DMS153 treated with DMSO at 0.1 percent for 48 hours (cell line): ENCODE measurements around the gene MDH2.
"Not testable (repeated sequence)": the region's sequence is repeated elsewhere in the genome, so short reads cannot be mapped to it uniquely, and the experiment has no call there.

Experiments used
- DNase-seq: peaks from one replicate; lab custom pipeline; 2025; ENCODE audit not compliant: unreplicated experiment; lab: John Stamatoyannopoulos, UW

MDH2 gene

DNA sequence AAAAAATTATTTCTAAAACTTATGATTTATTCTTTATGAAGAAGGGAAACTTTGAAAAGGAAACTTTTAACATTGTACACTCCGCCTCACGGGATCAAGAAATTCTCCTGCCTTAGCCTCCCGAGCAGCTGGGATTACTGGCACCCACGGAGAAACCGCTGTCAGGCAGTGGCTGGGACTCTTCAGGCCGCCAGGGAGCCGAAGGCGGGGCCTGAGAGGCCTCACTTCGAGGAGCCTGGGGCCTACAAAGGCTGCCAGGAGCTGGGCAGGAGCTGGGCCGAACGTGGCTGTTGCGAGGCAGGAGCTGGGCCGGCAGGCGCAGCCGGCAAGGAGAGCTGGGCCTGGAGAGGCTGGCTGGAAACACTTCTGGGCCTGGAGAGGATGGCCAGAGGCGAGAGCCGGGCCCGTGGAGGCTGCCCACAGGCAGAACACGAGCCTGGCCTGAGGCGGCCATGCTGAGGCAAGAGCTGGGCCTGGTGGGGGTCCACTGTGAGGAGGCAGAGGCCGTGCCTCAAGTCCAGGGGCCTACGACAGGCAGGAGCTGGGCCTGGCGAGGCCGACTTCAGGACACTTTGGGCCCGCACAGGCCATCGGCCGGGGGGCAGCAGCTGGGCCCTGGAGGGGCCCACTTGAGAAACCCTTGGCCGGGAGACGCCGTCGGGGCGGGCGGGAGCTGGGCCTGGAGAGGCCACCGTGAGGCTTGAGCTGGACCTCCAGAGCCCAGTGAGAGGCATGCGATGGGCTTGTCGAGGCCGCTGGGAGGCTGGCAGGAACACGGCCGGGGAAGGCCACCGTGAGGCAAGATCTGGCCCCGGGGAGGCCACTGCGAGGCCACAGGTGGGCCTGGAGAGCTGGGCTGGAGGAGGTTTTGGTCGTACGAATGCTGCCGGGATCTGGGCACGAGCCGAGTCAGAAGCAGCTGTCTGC is 23.7 kb downstream of the MDH2 start:
- DNase-seq: no peak

DNA sequence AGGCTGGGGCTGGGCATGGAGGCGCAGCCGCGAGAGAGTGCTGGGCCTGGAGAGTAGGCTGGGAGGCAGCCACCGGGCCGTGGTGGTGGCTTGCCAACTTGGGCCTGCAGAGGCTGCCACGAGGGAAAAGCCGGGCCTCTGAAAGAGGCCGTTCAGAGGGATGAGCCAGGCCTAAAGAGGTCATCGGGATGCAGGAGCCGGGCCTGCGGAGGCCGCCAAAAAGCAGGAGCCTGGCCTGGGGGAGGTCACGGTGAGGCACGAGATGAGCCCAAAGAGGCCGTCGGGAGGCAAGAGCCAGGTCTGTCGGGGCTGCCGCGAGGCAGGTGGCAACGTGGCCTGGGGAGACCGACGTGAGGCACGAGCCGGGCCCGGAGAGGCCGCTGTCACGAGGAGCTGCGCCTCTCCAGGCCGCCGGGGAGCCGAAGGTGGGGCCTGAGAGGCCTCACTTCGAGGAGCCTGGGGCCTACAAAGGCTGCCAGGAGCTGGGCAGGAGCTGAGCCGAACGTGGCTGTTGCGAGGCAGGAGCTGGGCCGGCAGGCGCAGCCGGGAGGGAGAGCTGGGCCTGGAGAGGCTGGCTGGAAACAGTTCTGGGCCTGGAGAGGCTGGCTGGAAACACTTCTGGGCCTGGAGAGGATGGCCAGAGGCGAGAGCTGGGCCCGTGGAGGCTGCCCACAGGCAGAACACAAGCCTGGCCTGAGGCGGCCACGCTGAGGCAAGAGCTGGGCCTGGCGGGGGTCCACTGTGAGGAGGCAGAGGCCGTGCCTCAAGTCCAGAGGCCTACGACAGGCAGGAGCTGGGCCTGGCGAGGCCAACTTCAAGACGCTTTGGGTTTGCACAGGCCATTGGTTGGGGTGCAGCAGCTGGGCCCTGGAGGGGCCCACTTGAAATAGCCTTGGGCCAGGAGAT is 24.6 kb downstream of the MDH2 start:
- no peak for DNase-seq

- no peak for DNase-seq
These were observed 25.6 kb downstream of the MDH2 start for GRCh38 chr7:76073335-76073990.

GRCh38 chr7:76074306-76074971 is 26.5 kb downstream of the MDH2 start:
- no peak for DNase-seq

- DNase-seq: no peak
These were observed 27.1 kb downstream of the MDH2 start for GRCh38 chr7:76074972-76075370.

- DNase-seq: no peak
These were observed 29.1 kb downstream of the MDH2 start for GRCh38 chr7:76076995-76077394.

GRCh38 chr7:76077435-76077834 is 29.5 kb downstream of the MDH2 start:
- DNase-seq: no peak

DNA sequence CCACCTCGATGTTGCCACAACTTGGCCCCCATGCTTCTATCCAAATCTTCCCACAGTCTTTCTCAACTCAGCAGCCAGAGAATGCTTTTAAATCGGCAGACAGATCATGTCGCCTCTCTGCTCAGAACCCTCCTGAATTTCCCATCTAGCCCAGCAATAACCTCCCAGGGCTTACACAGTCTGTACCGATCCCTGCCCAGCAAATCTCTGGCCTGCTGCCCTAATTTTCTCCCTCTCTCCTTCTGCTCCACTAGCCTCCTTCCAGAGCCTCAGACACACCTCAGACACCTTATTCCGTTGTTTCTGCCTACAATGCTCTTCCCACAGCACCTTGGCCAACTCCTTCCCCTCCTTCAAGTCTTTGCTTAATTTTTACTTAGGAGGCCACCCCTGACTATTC is 32.3 kb downstream of the MDH2 start:
- no peak for DNase-seq

DNA sequence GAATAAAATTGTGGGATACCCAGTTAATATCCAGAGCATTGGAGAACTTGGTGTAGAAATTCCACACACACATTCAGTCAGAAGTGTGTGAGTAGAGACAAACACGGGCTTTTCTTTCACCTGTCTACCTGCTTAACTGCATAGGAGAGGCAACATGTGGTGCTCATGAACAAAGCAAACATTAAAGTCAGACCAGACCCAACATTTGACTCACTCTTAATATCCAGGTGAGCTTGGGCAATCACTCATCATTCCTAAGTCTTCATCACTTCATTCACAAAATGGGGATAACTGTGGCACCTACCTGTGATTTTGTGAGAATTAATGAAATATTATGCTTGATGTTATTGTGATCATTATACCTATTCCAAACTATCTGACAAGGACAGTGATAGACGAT is 36.2 kb downstream of the MDH2 start:
- DNase-seq: not testable (repeated sequence)

- DNase-seq: no peak
These were observed 38.2 kb downstream of the MDH2 start for GRCh38 chr7:76086070-76086469.

- DNase-seq: not testable (repeated sequence)
These were observed 39.5 kb downstream of the MDH2 start for GRCh38 chr7:76087362-76087791.

GRCh38 chr7:76089865-76090475 is 42.1 kb downstream of the MDH2 start:
- DNase-seq: no peak

DNA sequence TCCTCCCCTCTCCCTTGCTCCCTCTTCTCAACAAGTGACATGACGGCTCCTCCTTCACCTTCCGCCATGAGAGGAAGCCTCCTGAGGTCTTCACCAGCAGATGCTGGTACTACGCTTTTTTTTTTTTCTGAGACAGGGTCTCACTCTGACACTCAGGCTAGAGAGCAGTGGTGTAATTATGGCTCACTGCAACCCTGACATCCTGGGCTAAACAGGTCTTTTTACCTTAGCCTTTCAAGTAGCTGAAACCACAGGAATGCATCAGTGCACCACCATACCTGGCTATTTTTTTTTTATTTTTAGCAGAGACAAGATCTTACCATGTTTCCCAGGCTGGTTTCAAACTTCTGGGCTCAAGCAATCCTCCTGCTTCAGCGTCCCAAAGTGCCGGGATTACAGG is 43.6 kb downstream of the MDH2 start:
- DNase-seq: no peak

GRCh38 chr7:76093531-76093930 is 45.6 kb downstream of the MDH2 start:
- not testable (repeated sequence) for DNase-seq

DNA sequence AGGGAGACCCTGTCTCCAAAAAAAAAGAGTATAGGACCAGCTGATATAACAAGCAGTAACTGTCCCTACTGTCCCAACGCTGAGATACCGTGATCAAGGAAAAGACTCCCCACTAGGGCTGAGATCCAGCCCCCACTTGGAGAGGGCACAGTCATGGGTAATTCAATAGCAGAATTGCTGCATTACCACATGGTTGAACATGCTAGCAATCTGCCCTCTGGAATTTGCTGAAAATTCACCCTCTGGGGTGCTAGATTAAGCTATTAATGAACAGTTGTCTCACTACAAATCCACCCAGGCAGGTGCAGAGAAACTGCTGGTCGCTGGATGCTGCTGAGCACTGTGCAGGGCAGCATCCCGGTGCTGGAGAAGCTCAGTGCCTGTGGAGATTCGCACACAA is 46.4 kb downstream of the MDH2 start:
- DNase-seq: not testable (repeated sequence)

DNA sequence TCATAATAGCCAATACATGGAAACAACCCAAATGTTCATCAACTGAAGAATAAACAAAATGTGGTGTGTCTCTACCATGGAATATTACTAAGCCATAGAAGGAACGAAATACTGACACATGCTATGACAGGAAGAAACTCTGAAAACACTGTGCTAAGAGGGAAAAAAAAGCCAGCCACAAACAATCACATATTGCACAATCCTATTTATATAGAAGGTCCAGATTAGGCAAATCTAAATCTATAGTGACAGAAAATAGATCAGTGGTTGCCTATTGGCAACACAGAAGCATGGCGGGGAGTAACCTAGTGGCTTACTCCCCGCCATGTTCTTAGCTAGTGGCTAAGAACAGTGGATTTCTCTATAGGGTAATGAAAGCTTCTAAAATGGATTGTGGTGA is 48.0 kb downstream of the MDH2 start:
- DNase-seq: no peak

- not testable (repeated sequence) for DNase-seq
These were observed 54.0 kb downstream of the MDH2 start for GRCh38 chr7:76101693-76102437.

DNA sequence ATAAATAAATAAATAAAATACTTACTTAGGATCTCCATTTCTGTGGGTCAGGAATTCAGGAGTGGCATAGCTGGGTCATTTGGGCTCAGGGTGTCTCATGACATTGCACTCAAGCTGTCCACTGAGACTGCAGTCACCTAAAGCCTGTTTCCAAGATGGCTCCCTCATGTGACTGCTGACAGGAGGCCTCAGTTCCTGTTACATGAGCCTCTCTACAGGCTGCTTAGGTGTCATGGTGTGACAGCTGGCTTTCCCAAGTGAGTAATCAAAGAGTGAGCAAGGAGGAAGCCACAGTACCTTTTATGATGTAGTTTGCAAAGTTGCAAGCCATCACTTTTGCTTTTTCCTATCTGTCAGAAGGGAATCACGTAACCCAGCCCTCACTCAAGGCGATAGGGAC is 55.9 kb downstream of the MDH2 start:
- not testable (repeated sequence) for DNase-seq

DNA sequence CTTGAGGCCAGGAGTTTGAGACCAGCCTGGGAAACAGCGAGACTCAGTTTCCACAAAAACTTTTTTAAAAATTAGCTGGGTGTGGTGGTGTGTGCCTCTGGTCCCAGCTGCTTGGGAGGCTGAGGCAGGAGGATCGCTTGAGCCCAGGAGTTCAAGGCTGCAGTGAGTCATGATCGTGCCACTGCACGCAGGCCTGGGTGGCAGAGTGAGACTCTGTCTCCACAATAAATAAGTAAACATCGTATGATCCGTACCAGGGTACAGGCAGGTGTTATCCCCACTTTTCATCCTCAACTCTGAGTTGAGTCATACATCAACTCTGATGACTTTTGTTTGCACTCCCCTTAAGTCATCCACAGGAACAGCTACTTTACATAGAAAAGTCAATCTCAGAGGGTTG is 58.2 kb downstream of the MDH2 start:
- not testable (repeated sequence) for DNase-seq

- no peak for DNase-seq
These were observed 59.0 kb downstream of the MDH2 start for GRCh38 chr7:76106893-76107292.
